LNCaP clone FGC (cell line): Measurements from ENCODE around the gene PPP1R9B.

Source experiments
- DNase-seq: peaks from one replicate; pipeline ENCODE4 v3.0.0-alpha.2; 2011; ENCODE audit warnings: low read depth
- H3K4me3 ChIP-seq: 2 replicates; pipeline ENCODE4 v1.5.1; 2011; ENCODE audit warnings: mild to moderate bottlenecking, low read depth, low read length, control low read depth
- TF ChIP-seq, protein P1 (sequence below): IDR thresholded peaks from 2 replicates; pipeline ENCODE4 v1.5.1; 2012; ENCODE audit warnings: mild to moderate bottlenecking; ENCODE audit not compliant: control insufficient read depth, insufficient read depth; ENCODE audit errors: extremely low read depth

PPP1R9B gene

DNA sequence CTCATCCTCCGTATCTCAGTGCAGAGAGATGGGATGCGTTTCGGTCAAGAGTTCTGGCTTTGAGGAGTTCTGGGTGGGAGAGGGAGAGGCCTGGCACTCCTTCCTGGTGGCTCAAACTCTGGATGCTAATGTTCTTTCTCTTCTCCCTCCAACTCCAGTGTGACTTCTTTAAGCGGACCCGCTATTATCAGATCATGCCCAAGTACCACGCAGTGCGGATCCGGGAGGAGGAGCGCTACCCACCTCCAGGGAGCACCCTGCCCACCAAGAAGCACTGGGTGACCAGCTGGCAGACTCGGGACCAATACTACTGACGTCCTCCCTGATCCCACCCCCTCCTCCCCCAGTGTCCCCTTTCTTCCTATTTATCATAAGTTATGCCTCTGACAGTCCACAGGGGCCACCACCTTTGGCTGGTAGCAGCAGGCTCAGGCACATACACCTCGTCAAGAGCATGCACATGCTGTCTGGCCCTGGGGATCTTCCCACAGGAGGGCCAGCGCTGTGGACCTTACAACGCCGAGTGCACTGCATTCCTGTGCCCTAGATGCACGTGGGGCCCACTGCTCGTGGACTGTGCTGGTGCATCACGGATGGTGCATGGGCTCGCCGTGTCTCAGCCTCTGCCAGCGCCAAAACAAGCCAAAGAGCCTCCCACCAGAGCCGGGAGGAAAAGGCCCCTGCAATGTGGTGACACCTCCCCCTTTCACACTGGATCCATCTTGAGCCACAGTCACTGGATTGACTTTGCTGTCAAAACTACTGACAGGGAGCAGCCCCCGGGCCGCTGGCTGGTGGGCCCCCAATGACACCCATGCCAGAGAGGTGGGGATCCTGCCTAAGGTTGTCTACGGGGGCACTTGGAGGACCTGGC lies 61.3 kb downstream of the PPP1R9B start:
- no peak overlapping the region for H3K4me3 ChIP-seq
- TF ChIP-seq, protein P1, sequence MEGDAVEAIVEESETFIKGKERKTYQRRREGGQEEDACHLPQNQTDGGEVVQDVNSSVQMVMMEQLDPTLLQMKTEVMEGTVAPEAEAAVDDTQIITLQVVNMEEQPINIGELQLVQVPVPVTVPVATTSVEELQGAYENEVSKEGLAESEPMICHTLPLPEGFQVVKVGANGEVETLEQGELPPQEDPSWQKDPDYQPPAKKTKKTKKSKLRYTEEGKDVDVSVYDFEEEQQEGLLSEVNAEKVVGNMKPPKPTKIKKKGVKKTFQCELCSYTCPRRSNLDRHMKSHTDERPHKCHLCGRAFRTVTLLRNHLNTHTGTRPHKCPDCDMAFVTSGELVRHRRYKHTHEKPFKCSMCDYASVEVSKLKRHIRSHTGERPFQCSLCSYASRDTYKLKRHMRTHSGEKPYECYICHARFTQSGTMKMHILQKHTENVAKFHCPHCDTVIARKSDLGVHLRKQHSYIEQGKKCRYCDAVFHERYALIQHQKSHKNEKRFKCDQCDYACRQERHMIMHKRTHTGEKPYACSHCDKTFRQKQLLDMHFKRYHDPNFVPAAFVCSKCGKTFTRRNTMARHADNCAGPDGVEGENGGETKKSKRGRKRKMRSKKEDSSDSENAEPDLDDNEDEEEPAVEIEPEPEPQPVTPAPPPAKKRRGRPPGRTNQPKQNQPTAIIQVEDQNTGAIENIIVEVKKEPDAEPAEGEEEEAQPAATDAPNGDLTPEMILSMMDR = no peak
- no peak for DNase-seq

DNA sequence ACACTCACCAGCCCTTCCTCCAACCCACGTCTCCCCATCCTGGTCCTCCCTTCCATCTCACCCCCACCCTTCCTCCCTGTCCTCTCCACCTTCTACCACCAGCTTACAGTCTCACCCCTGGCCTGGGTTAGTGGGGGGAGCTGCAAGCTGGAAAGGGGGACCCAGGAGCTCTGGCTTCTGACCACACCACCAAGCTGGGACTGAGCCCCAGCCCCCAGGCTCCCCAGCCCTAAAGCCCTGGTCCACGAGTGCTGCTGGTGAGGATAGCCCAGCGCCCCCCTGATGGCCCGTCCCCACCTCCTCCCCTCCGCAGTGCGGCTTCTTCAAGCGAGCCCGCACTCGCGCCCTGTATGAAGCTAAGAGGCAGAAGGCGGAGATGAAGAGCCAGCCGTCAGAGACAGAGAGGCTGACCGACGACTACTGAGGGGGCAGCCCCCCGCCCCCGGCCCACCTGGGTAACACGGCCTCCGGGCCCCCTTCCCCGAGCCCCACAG lies 62.5 kb downstream of the PPP1R9B start:
- no peak overlapping the region for H3K4me3 ChIP-seq
- no peak for DNase-seq
- TF ChIP-seq, protein P1 = no peak

DNA sequence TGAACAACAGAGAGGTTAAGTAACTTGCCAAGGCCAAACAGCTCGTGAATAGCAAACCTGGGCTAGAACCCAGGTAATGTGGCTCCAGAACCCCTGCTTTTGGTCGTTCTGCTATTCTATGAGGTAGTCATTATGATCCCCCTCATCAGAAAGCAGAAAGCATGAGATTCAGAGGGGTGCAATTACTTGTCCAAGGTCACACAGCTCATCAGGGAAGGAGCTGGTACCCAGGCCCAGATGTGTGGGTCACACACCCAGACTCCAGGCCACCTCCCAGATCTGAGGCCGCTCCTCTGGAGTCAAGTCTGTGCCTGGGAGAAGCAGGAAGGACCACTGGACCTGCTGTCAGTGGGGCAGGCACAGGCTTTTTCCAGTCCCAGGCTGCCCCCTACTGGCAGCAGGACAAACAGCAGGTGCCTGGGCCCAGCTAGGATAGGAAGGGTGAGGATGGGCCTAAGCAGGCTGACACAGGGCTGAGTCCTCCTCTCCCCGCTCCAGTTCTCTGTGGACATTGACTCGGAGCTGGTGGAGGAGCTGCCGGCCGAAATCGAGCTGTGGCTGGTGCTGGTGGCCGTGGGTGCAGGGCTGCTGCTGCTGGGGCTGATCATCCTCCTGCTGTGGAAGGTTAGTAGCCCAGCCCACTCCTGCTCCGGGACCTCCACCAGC lies 63.1 kb downstream of the PPP1R9B start:
- DNase-seq = peak; percentile 10
- no peak overlapping the region for H3K4me3 ChIP-seq
- TF ChIP-seq, protein P1 = peak; percentile 99
